ENCODE data around the gene CD6. TPM values are rescaled to one million over a fixed set of nuclear protein-coding genes. Genes with fewer than 3 reads are reported as not detected.

The CD6 gene
- total RNA-seq, 1 experiment from 2014 or later = not detected

GRCh38 chr11:60933416-60934123 is 37.9 kb upstream of the CD6 start:
- Histone ChIP-seq H3K4me2 (ENCODE audit: low read depth, low read length, poor library complexity, severe bottlenecking) (no peak overlapping the region), H4K20me1 (ENCODE audit: insufficient read depth, low read depth, low read length) (no peaks in the 10 kb centered on the region), H3K27ac (ENCODE audit: low read length) (peak overlapping the region; percentile 97), H3K4me3 (ENCODE audit: low read length) (no peak overlapping the region), H3K27me3 (ENCODE audit: low read length) (no peaks in the 10 kb centered on the region), H2AFZ (ENCODE audit: low read length) (no peak overlapping the region), H3K9ac (ENCODE audit: low read length) (0 out of 2 replicates have a peak overlapping the region, but pooled peaks have one; percentile 46), H3K9me3 (ENCODE audit: low read length) (no peaks in the 10 kb centered on the region), H3K4me1 (ENCODE audit: low read length) (peaks cover 28% of the 10 kb centered on the region), H3K79me2 (ENCODE audit: low read length) (no peaks in the 10 kb centered on the region), H3K9me2 (replicated peaks; ENCODE audit: insufficient read depth, low read length) (no peaks in the 10 kb centered on the region), H3K36me3 (ENCODE audit: insufficient read depth, low read length) (no peaks in the 10 kb centered on the region)
- no peak for DNase-seq

DNA sequence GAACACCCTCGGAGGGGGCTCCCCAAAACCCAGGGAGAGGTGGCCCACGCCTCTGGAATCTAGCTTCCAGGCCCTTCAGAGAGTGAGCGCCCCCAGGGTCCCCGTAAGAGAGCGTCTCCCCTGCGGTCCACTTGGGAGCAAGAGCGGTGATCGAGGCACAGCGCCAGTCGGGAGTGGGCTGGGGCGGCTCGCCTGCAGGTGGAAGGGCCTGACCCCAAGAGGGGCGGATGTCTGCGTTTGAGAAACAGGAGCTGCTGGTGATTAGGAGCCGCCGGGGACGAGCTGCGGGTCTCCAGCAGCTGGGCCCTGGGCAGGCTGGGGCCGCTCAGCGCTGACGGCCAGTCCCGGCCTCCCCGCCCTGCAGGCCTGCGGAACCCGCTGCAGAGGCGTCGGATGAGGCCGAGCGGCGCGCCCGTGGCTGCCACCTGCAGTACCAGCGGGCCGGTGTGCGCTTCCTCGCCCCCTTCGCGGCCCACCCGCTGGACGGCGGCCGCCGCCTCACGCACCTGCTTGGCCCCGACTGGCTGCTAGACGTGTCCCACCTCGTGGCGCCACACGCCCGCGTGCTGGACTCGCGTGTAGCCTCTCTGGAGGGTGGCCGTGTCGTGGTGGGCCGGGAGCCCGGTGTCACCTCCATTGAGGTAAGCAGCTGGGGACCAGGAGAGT is 37.2 kb upstream of the CD6 start:
- no peak overlapping the region for H3K4me2 ChIP-seq (ENCODE audit: low read depth, low read length, poor library complexity, severe bottlenecking)
- no peak overlapping the region for H3K9ac ChIP-seq (ENCODE audit: low read length)
- DNase-seq = no peak
- H3K4me3 ChIP-seq (ENCODE audit: low read length) = no peak overlapping the region
- H3K27me3 ChIP-seq (ENCODE audit: low read length) = no peaks in the 10 kb centered on the region
- no peaks in the 10 kb centered on the region for H3K9me3 ChIP-seq (ENCODE audit: low read length)
- no peaks in the 10 kb centered on the region for H3K9me2 ChIP-seq (replicated peaks; ENCODE audit: insufficient read depth, low read length)
- H3K36me3 ChIP-seq (ENCODE audit: insufficient read depth, low read length) = no peaks in the 10 kb centered on the region
- peaks cover 28% of the 10 kb centered on the region for H3K4me1 ChIP-seq (ENCODE audit: low read length)
- H3K27ac ChIP-seq (ENCODE audit: low read length) = no peak overlapping the region
- H2AFZ ChIP-seq (ENCODE audit: low read length) = no peak overlapping the region
- no peaks in the 10 kb centered on the region for H4K20me1 ChIP-seq (ENCODE audit: insufficient read depth, low read depth, low read length)
- no peaks in the 10 kb centered on the region for H3K79me2 ChIP-seq (ENCODE audit: low read length)

GRCh38 chr11:60934790-60935605 is 36.5 kb upstream of the CD6 start:
- Histone ChIP-seq H3K27me3 (ENCODE audit: low read length) (no peaks in the 10 kb centered on the region), H3K27ac (ENCODE audit: low read length) (0 out of 2 replicates have a peak overlapping the region, but pooled peaks have one; percentile 16), H3K4me2 (ENCODE audit: low read depth, low read length, poor library complexity, severe bottlenecking) (no peak overlapping the region), H3K9me3 (ENCODE audit: low read length) (no peaks in the 10 kb centered on the region), H3K4me1 (ENCODE audit: low read length) (peaks cover 28% of the 10 kb centered on the region), H4K20me1 (ENCODE audit: insufficient read depth, low read depth, low read length) (no peaks in the 10 kb centered on the region), H3K9me2 (replicated peaks; ENCODE audit: insufficient read depth, low read length) (no peaks in the 10 kb centered on the region), H3K4me3 (ENCODE audit: low read length) (no peak overlapping the region), H3K79me2 (ENCODE audit: low read length) (no peaks in the 10 kb centered on the region), H3K9ac (ENCODE audit: low read length) (no peak overlapping the region), H2AFZ (ENCODE audit: low read length) (no peak overlapping the region), H3K36me3 (ENCODE audit: insufficient read depth, low read length) (no peaks in the 10 kb centered on the region)
- no peak for DNase-seq

DNA sequence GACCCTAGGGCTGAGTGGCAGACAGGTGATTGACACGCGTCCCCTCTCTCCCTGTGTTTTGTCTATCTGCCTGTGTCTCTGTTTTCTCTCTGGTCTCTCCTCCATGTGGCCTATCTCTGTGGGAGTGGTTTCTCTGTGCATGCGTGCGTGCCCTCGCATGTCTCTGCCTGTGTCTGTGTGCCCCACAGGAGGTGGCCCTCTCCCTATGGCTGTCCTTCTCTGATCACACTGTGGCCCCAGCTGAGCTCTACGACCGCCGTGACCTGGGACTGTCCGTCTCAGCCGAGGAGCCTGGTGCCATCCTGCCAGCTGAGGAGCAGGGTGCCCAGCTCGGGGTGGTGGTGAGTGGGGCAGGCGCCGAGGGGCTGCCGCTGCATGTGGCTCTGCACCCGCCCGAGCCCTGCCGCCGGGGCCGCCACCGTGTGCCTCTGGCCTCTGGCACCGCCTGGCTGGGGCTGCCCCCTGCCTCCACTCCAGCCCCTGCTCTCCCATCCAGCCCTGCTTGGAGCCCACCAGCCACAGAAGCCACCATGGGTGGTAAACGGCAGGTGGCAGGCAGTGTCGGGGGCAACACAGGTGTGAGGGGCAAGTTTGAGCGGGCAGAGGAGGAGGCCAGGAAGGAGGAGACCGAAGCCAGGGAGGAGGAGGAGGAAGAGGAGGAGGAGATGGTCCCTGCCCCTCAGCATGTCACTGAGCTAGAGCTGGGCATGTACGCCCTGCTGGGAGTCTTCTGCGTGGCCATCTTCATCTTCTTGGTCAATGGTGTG is 35.6 kb upstream of the CD6 start:
- DNase-seq = no peak
- no peak overlapping the region for H3K4me2 ChIP-seq (ENCODE audit: low read depth, low read length, poor library complexity, severe bottlenecking)
- no peak overlapping the region for H3K9ac ChIP-seq (ENCODE audit: low read length)
- H3K9me3 ChIP-seq (ENCODE audit: low read length) = no peaks in the 10 kb centered on the region
- H4K20me1 ChIP-seq (ENCODE audit: insufficient read depth, low read depth, low read length) = no peaks in the 10 kb centered on the region
- H2AFZ ChIP-seq (ENCODE audit: low read length) = no peak overlapping the region
- no peaks in the 10 kb centered on the region for H3K79me2 ChIP-seq (ENCODE audit: low read length)
- no peaks in the 10 kb centered on the region for H3K9me2 ChIP-seq (replicated peaks; ENCODE audit: insufficient read depth, low read length)
- H3K27ac ChIP-seq (ENCODE audit: low read length) = 0 out of 2 replicates have a peak overlapping the region, but pooled peaks have one; percentile 16
- H3K4me1 ChIP-seq (ENCODE audit: low read length) = peaks cover 28% of the 10 kb centered on the region
- no peak overlapping the region for H3K4me3 ChIP-seq (ENCODE audit: low read length)
- no peaks in the 10 kb centered on the region for H3K27me3 ChIP-seq (ENCODE audit: low read length)
- no peaks in the 10 kb centered on the region for H3K36me3 ChIP-seq (ENCODE audit: insufficient read depth, low read length)

DNA sequence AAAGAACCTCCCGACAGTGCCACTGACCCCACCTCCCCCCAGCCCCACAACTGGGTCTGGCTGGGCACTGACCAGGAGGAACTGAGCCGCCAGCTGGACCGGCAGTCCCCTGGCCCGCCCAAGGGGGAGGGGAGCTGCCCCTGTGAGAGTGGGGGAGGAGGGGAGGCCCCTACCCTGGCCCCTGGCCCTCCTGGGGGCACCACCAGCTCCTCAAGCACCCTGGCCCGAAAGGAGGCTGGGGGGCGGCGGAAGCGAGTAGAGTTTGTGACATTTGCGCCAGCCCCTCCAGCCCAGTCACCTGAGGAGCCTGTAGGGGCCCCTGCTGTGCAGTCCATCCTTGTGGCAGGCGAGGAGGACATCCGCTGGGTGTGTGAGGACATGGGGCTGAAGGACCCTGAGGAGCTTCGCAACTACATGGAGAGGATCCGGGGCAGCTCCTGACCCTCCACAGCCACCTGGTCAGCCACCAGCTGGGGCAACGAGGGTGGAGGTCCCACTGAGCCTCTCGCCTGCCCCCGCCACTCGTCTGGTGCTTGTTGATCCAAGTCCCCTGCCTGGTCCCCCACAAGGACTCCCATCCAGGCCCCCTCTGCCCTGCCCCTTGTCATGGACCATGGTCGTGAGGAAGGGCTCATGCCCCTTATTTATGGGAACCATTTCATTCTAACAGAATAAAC is 34.9 kb upstream of the CD6 start:
- Histone ChIP-seq H3K27me3 (ENCODE audit: low read length) (no peaks in the 10 kb centered on the region), H3K9me2 (replicated peaks; ENCODE audit: insufficient read depth, low read length) (no peaks in the 10 kb centered on the region), H3K9me3 (ENCODE audit: low read length) (no peaks in the 10 kb centered on the region), H3K4me2 (ENCODE audit: low read depth, low read length, poor library complexity, severe bottlenecking) (no peak overlapping the region), H3K79me2 (ENCODE audit: low read length) (no peaks in the 10 kb centered on the region), H3K4me3 (ENCODE audit: low read length) (no peak overlapping the region), H3K36me3 (ENCODE audit: insufficient read depth, low read length) (peaks cover 6% of the 10 kb centered on the region; the same call in 1 of the 2 replicates), H2AFZ (ENCODE audit: low read length) (no peak overlapping the region), H3K27ac (ENCODE audit: low read length) (no peak overlapping the region), H4K20me1 (ENCODE audit: insufficient read depth, low read depth, low read length) (no peaks in the 10 kb centered on the region), H3K4me1 (ENCODE audit: low read length) (peaks cover 23% of the 10 kb centered on the region), H3K9ac (ENCODE audit: low read length) (no peak overlapping the region)
- no peak for DNase-seq

- H3K4me2 ChIP-seq (ENCODE audit: low read depth, low read length, poor library complexity, severe bottlenecking) = no peak overlapping the region
- H3K27me3 ChIP-seq (ENCODE audit: low read length) = no peaks in the 10 kb centered on the region
- peaks cover 23% of the 10 kb centered on the region for H3K4me1 ChIP-seq (ENCODE audit: low read length)
- H3K4me3 ChIP-seq (ENCODE audit: low read length) = no peak overlapping the region
- H4K20me1 ChIP-seq (ENCODE audit: insufficient read depth, low read depth, low read length) = no peaks in the 10 kb centered on the region
- H3K9me2 ChIP-seq (replicated peaks; ENCODE audit: insufficient read depth, low read length) = no peaks in the 10 kb centered on the region
- H2AFZ ChIP-seq (ENCODE audit: low read length) = no peak overlapping the region
- no peak overlapping the region for H3K27ac ChIP-seq (ENCODE audit: low read length)
- peaks cover 8% of the 10 kb centered on the region; the same call in 1 of the 2 replicates for H3K36me3 ChIP-seq (ENCODE audit: insufficient read depth, low read length)
- DNase-seq = no peak
- H3K79me2 ChIP-seq (ENCODE audit: low read length) = no peaks in the 10 kb centered on the region
- H3K9ac ChIP-seq (ENCODE audit: low read length) = no peak overlapping the region
- H3K9me3 ChIP-seq (ENCODE audit: low read length) = no peaks in the 10 kb centered on the region
Observed at GRCh38 chr11:60937144-60937527, 34.3 kb upstream of the CD6 start.

DNA sequence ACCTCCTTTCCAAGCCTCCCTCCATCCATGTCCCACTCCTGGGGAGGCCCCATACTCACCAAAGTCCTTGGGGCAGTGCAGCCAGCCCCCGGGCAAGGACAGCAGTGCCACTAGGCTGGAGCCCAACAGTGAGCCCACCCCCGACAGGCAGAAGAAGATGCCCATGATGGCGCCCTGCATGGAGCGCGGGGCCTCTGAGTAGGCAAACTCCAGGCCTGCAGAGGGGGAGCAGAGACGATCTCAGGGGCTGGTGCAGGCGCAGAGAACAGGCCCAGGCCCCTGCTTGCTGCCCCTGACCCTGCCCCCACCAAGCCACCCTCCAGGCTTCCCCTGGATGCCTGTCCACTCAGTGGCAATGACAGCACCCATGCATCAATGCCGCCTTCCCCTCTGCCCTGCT is 33.7 kb upstream of the CD6 start:
- Histone ChIP-seq H4K20me1 (ENCODE audit: insufficient read depth, low read depth, low read length) (no peaks in the 10 kb centered on the region), H3K36me3 (ENCODE audit: insufficient read depth, low read length) (peaks cover 15% of the 10 kb centered on the region; the same call in 1 of the 2 replicates), H3K79me2 (ENCODE audit: low read length) (no peaks in the 10 kb centered on the region), H3K27ac (ENCODE audit: low read length) (no peak overlapping the region), H3K9me3 (ENCODE audit: low read length) (no peaks in the 10 kb centered on the region), H3K9me2 (replicated peaks; ENCODE audit: insufficient read depth, low read length) (no peaks in the 10 kb centered on the region), H3K4me2 (ENCODE audit: low read depth, low read length, poor library complexity, severe bottlenecking) (no peak overlapping the region), H3K4me3 (ENCODE audit: low read length) (no peak overlapping the region), H3K9ac (ENCODE audit: low read length) (no peak overlapping the region), H3K4me1 (ENCODE audit: low read length) (peaks cover 21% of the 10 kb centered on the region), H3K27me3 (ENCODE audit: low read length) (no peaks in the 10 kb centered on the region), H2AFZ (ENCODE audit: low read length) (no peak overlapping the region)
- DNase-seq = no peak

All from Karpas-422 (cell line).